Heart right ventricle (tissue), 16 donors: ENCODE measurements around the gene TMEM200B. TPM values are rescaled to one million over a fixed set of nuclear protein-coding genes. Genes with fewer than 3 reads are reported as not detected.
A peak's percentile ranks its signal among the peaks of the same experiment; 100 is the strongest.

Experiments used
- ATAC-seq, 8 donors: fragments of 200-7000 bp; cut with Tn5 transposase; one replicate each; pipeline ENCODE4 v1.9.1; 2020; ENCODE audit warnings: mild to moderate bottlenecking in 8 of 8, moderate library complexity in 8 of 8, moderate number of reproducible peaks in 1 of 8
- DNase-seq, 2 donors: peaks; one replicate each; pipeline ENCODE4 v3.0.0-alpha.2; 2020
- H3K27ac ChIP-seq, 10 donors: fragments of 200-600 bp; sonication (generic) in 2 of 10; one replicate each; pipeline versions ENCODE4 v1.5.0 to v1.8.0; 2020 to 2022; ENCODE audit warnings: mild to moderate bottlenecking in 3 of 10
- H3K27me3 ChIP-seq, 7 donors: fragments of 200-600 bp; one replicate each; pipeline ENCODE4 v1.8.0; 2021 to 2022; ENCODE audit warnings: mild to moderate bottlenecking in 2 of 7
- H3K36me3 ChIP-seq, 9 donors: fragments of 200-600 bp; sonication (generic) in 1 of 9; one replicate each; pipeline versions ENCODE4 v1.5.0 to v1.8.0; 2020 to 2022; ENCODE audit warnings: mild to moderate bottlenecking in 2 of 9
- H3K4me1 ChIP-seq, 9 donors: fragments of 200-600 bp; sonication (generic) in 1 of 9; one replicate each; pipeline versions ENCODE4 v1.5.0 to v1.8.0; 2020 to 2022; ENCODE audit warnings: mild to moderate bottlenecking in 4 of 9
- H3K4me3 ChIP-seq, 10 donors: fragments of 200-600 bp; sonication (generic) in 2 of 10; one replicate each; pipeline versions ENCODE4 v1.5.0 to v1.8.0; 2020 to 2022; ENCODE audit warnings: mild to moderate bottlenecking in 7 of 10, moderate library complexity in 2 of 10
- H3K9me3 ChIP-seq, 11 donors: fragments of 200-600 bp in 10 of 11; sonication (generic) in 2 of 11; one replicate each; pipeline versions ENCODE4 v1.5.0 to v1.8.0; 2013 to 2022; ENCODE audit warnings: mild to moderate bottlenecking in 2 of 11, control low read depth in 1 of 11, moderate library complexity in 1 of 11
- CTCF ChIP-seq, 9 donors: fragments of 200-600 bp; sonication (generic) in 2 of 9; IDR thresholded peaks; one replicate each; pipeline versions ENCODE4 v1.5.0 to v1.8.0; 2021 to 2022; ENCODE audit warnings: antibody characterized with exemption in 9 of 9, mild to moderate bottlenecking in 5 of 9, moderate library complexity in 1 of 9
- WGBS, 2 donors: extraction: QIAGEN DNeasy Blood & Tissue Kit; methylation state at CpG; one replicate each; pipeline ENCODE4 v1.1.7; 2013; ENCODE audit warnings: inconsistent platforms in 1 of 2; 5-methylcytosine and 5-hydroxymethylcytosine counted together
- intact Hi-C, 10 donors: fragments of 100-400 bp; cut with DNase I; formaldehyde crosslinking; loops; one replicate each; pipeline versions ENCODE4 v1.11.1 to v1.14.2; 2022
- polyA plus RNA-seq, 2 donors: library from polyadenylated mRNA; stranded (reverse); fragments of 200-250 nt; gene quantifications; one replicate each; pipeline ENCODE4 v1.2.3, GENCODE V29; 2013
- total RNA-seq, 10 donors: library from RNA; stranded (reverse); fragmentation: NEBNext Ultra II Directional in 3 of 10; extraction: Animal tissue kit (Norgen Biotek cat#: 25700) in 3 of 10; gene quantifications; one replicate each; pipeline versions ENCODE4 v1.2.1 to v1.2.4, GENCODE V29; 2021 to 2023
- donor health status: Arrhythmogenic right ventricular cardiomyopathy.
- donor health status: ischemic (EF 13 %, LVEDD 7.1; RV severe dilation, severe dysfunction).
- donor health status: healthy with polysubstance abuse.
- donor health status: DM: no; HTN: yes; CAD: no.
- donor health status: DM: no; HTN: no; CAD: no.
- donor health status: ischemic (EF 25% LVEDD 6.9; RV normal size, moderate dysfunction).
- donor health status: ischemic (EF 25% LVEDD 5.7; RV mildly dilated, moderate dysfunction).
- donor health status: healthy.
- donor health status: DM: yes; HTN: yes; CAD: no.
- donor health status: Ischemic cardiomyopathy.
- donor health status: ischemic (EF 35%, LVEDD 5.7; RV mildly dilated, moderate dysfunction).
- donor health status: nonischemic (EF 11% LVEDD 7.7; RV severe dilation, severe dysfunction).
- donor health status: DM: yes; HTN: yes; CAD: no.
- donor health status: PGD.
- donor health status: ischemic (EF 29% LVEDD 5.4; RV normal size, mild dysfunction).
- donor health status: nonischemic (EF 23%, LVEDD 6.1; RV moderate dilation, normal function).

Gene TMEM200B
- total and polyA plus RNA-seq, 12 donors, result 0.79 to 3.3 (median 1.6) TPM

- H3K27ac ChIP-seq, result peak overlapping the region; percentile 81 to 97 (median 90)
- peak in 4 of 8 donors; percentile 2 to 6 (median 4) for ATAC-seq
- 7 to 8% methylated on average over 54 to 70 of the region's 70 CpGs for WGBS, 2 donors
- intact Hi-C loops, result loop anchor here in 6 of 10 donors (2.0 to 10.0 kb wide), 4 partner anchors 52 to 241 kb away; partner anchors contain the start of gene SRSF4 (in 5 of the 6)
- peak overlapping the region; percentile 59 to 99 (median 70) for H3K4me3 ChIP-seq
- H3K27me3 ChIP-seq, result peaks cover 0 to 63% (median 18%) of the 10 kb centered on the region in 7 donors
- peaks cover 0 to 9% (median 0%) of the 10 kb centered on the region in 9 donors for H3K36me3 ChIP-seq
- DNase-seq, result peak; percentile 20 to 40
- no peaks in the 10 kb centered on the region for H3K9me3 ChIP-seq
- no peak for TF ChIP-seq CTCF (IDR thresholded peaks at IDR 0.05)
- peaks cover 8 to 36% (median 28%) of the 10 kb centered on the region in 9 donors for H3K4me1 ChIP-seq
Observed at GRCh38 chr1:29123053-29123886, 433 bp downstream of the TMEM200B start.

DNA sequence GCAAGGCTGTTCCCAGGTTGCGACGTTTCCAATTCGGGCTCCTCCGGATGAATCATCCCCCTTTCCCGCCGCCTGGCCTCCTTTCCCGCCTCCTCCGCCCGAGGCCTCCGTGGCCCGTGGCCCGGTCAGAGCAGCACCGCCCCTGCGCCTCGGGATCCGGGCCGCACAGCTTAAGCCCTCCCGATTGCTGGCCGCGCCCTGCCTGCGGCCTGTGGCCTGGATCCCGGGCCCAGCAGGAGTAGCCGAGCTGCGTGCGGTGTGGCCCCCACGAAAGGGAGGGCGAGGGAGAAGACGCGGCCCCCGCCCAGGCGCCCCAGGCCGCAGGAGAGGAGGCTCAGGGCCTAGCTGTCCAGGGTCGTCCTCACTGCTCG, 1.0 kb downstream of the TMEM200B start:
- H3K36me3 ChIP-seq, result peaks cover 0 to 15% (median 0%) of the 10 kb centered on the region in 9 donors
- H3K4me3 ChIP-seq, result peak overlapping the region; percentile 59 to 99 (median 70)
- peak overlapping the region; percentile 81 to 97 (median 90) for H3K27ac ChIP-seq
- H3K27me3 ChIP-seq, result peaks cover 0 to 63% (median 18%) of the 10 kb centered on the region in 7 donors
- WGBS, 2 donors, result 8 to 10% methylated on average over 34 of the region's 34 CpGs
- ATAC-seq (peak; percentile 34 to 61 (median 54)), DNase-seq (peak; percentile 65 to 73)
- peak in 1 of 9 donors; percentile 4 for TF ChIP-seq CTCF (IDR thresholded peaks at IDR 0.05)
- no peaks in the 10 kb centered on the region for H3K9me3 ChIP-seq
- peaks cover 8 to 36% (median 28%) of the 10 kb centered on the region in 9 donors for H3K4me1 ChIP-seq
- intact Hi-C loops, result loop anchor here in 6 of 10 donors (2.0 to 10.0 kb wide), 4 partner anchors 52 to 240 kb away; partner anchors contain the start of gene SRSF4 (in 5 of the 6)

GRCh38 chr1:29121936-29122681, 1.6 kb downstream of the TMEM200B start:
- peaks cover 0 to 21% (median 0%) of the 10 kb centered on the region in 9 donors for H3K36me3 ChIP-seq
- H3K4me1 ChIP-seq, result peaks cover 8 to 36% (median 28%) of the 10 kb centered on the region in 9 donors
- peak; percentile 34 to 42 for DNase-seq
- WGBS, 2 donors, result 1% methylated on average over 79 to 81 of the region's 81 CpGs
- peak overlapping the region; percentile 81 to 97 (median 90) for H3K27ac ChIP-seq
- no peaks in the 10 kb centered on the region for H3K9me3 ChIP-seq
- peak in 3 of 8 donors; percentile 1 to 5 (median 4) for ATAC-seq
- TF ChIP-seq CTCF (IDR thresholded peaks at IDR 0.05), result peak in 1 of 9 donors; percentile 4
- peaks cover 0 to 63% (median 18%) of the 10 kb centered on the region in 7 donors for H3K27me3 ChIP-seq
- intact Hi-C loops, result loop anchor here in 6 of 10 donors (2.0 to 10.0 kb wide), 4 partner anchors 53 to 240 kb away; partner anchors contain the start of gene SRSF4 (in 5 of the 6)
- peak overlapping the region; percentile 59 to 99 (median 70) for H3K4me3 ChIP-seq
